HEK293 (cell line): Measurements from ENCODE around the gene RHOF.

ENCODE experiments used
- KLF10 ChIP-seq: fragments of 450-650 bp; IDR thresholded peaks from 2 replicates; pipeline ENCODE4 v1.5.1; 2018; ENCODE audit warnings: missing biosample characterization, mild to moderate bottlenecking, missing genetic modification characterization
- MEIS1 ChIP-seq: sonication (generic); formaldehyde crosslinking; IDR thresholded peaks from 2 replicates; pipeline ENCODE4 v1.8.1; 2022; ENCODE audit warnings: missing genetic modification reagents, mild to moderate bottlenecking, borderline replicate concordance
- OVOL3 ChIP-seq: fragments of 450-650 bp; formaldehyde crosslinking; IDR thresholded peaks from 2 replicates; pipeline ENCODE4 v1.5.1; 2016; ENCODE audit warnings: missing biosample characterization, missing genetic modification characterization
- PATZ1 ChIP-seq: fragments of 450-650 bp; formaldehyde crosslinking; IDR thresholded peaks from 2 replicates; pipeline ENCODE4 v1.5.1; 2016; ENCODE audit warnings: missing biosample characterization, missing genetic modification characterization
- RBAK ChIP-seq: fragments of 450-650 bp; formaldehyde crosslinking; IDR thresholded peaks from 2 replicates; pipeline ENCODE4 v1.5.1; 2016; ENCODE audit warnings: missing biosample characterization, missing genetic modification characterization
- SP7 ChIP-seq: fragments of 450-650 bp; formaldehyde crosslinking; IDR thresholded peaks from 2 replicates; pipeline ENCODE4 v1.5.1; 2016; ENCODE audit warnings: missing biosample characterization, missing genetic modification characterization
- YY1 ChIP-seq: fragments of 450-650 bp; formaldehyde crosslinking; IDR thresholded peaks from 2 replicates; pipeline ENCODE4 v1.5.1; 2018; ENCODE audit warnings: missing biosample characterization, missing genetic modification characterization
- ZNF133 ChIP-seq: fragments of 450-650 bp; formaldehyde crosslinking; IDR thresholded peaks from 2 replicates; pipeline ENCODE4 v1.5.1; 2016; ENCODE audit warnings: missing biosample characterization, missing genetic modification characterization
- ZNF169 ChIP-seq: fragments of 450-650 bp; formaldehyde crosslinking; IDR thresholded peaks from 2 replicates; pipeline ENCODE4 v1.5.1; 2016; ENCODE audit warnings: missing biosample characterization, missing genetic modification characterization
- ZNF202 ChIP-seq: fragments of 450-650 bp; formaldehyde crosslinking; IDR thresholded peaks from 2 replicates; pipeline ENCODE4 v1.5.1; 2016; ENCODE audit warnings: missing biosample characterization, missing genetic modification characterization, borderline replicate concordance
- ZNF214 ChIP-seq: fragments of 450-650 bp; formaldehyde crosslinking; IDR thresholded peaks from 2 replicates; pipeline ENCODE4 v1.5.1; 2017; ENCODE audit warnings: missing biosample characterization, mild to moderate bottlenecking, missing genetic modification characterization, borderline replicate concordance
- ZNF280C ChIP-seq: fragments of 450-650 bp; formaldehyde crosslinking; IDR thresholded peaks from 2 replicates; pipeline ENCODE4 v1.5.1; 2016; ENCODE audit warnings: missing biosample characterization, missing genetic modification characterization
- ZNF292 ChIP-seq: fragments of 450-650 bp; formaldehyde crosslinking; IDR thresholded peaks from 2 replicates; pipeline ENCODE4 v1.5.1; 2016; ENCODE audit warnings: low read depth, missing biosample characterization, missing genetic modification characterization, borderline replicate concordance
- ZNF394 ChIP-seq: fragments of 450-650 bp; formaldehyde crosslinking; IDR thresholded peaks from 2 replicates; pipeline ENCODE4 v1.5.1; 2016; ENCODE audit warnings: missing biosample characterization, missing genetic modification characterization, mild to moderate bottlenecking, moderate library complexity, borderline replicate concordance
- ZNF530 ChIP-seq: fragments of 450-650 bp; formaldehyde crosslinking; IDR thresholded peaks from 2 replicates; pipeline ENCODE4 v1.5.1; 2016; ENCODE audit warnings: low read depth, missing biosample characterization, missing genetic modification characterization
- ZNF580 ChIP-seq: fragments of 450-650 bp; formaldehyde crosslinking; IDR thresholded peaks from 2 replicates; pipeline ENCODE4 v1.5.1; 2016; ENCODE audit warnings: missing biosample characterization, missing genetic modification characterization
- ZNF596 ChIP-seq: fragments of 450-650 bp; IDR thresholded peaks from 2 replicates; pipeline ENCODE4 v1.5.0; 2018; ENCODE audit warnings: missing biosample characterization, mild to moderate bottlenecking, missing genetic modification characterization, moderate library complexity
- ZNF600 ChIP-seq: fragments of 450-650 bp; formaldehyde crosslinking; IDR thresholded peaks from 2 replicates; pipeline ENCODE4 v1.5.1; 2016; ENCODE audit warnings: missing biosample characterization, missing genetic modification characterization
- ZNF624 ChIP-seq: fragments of 450-650 bp; formaldehyde crosslinking; IDR thresholded peaks from 2 replicates; pipeline ENCODE4 v1.5.1; 2017; ENCODE audit warnings: missing biosample characterization, missing genetic modification characterization
- ZNF626 ChIP-seq: fragments of 450-650 bp; sonication (Bioruptor Pico); formaldehyde crosslinking; IDR thresholded peaks from 2 replicates; pipeline ENCODE4 v1.5.1; 2018; ENCODE audit warnings: missing biosample characterization, missing genetic modification characterization, inconsistent platforms
- ZNF664 ChIP-seq: fragments of 450-650 bp; formaldehyde crosslinking; IDR thresholded peaks from 2 replicates; pipeline ENCODE4 v1.5.1; 2016; ENCODE audit warnings: missing biosample characterization, missing genetic modification characterization
- ZNF707 ChIP-seq: fragments of 450-650 bp; formaldehyde crosslinking; IDR thresholded peaks from 2 replicates; pipeline ENCODE4 v1.5.1; 2016; ENCODE audit warnings: missing biosample characterization, missing genetic modification characterization
- TF ChIP-seq, protein P1 (sequence below): fragments of 450-650 bp; formaldehyde crosslinking; IDR thresholded peaks from 2 replicates; pipeline ENCODE4 v1.5.1; 2016; ENCODE audit warnings: missing biosample characterization, missing genetic modification characterization
- TF ChIP-seq, protein P2 (sequence below): fragments of 450-650 bp; formaldehyde crosslinking; IDR thresholded peaks from 2 replicates; pipeline ENCODE4 v1.5.1; 2016; ENCODE audit warnings: missing biosample characterization, missing genetic modification characterization
- TF ChIP-seq, protein P3 (sequence below): fragments of 450-650 bp; formaldehyde crosslinking; IDR thresholded peaks from 2 replicates; pipeline ENCODE4 v1.5.0; 2017; ENCODE audit warnings: missing biosample characterization, missing genetic modification characterization, borderline replicate concordance
- TF ChIP-seq, protein P4 (sequence below): fragments of 450-650 bp; formaldehyde crosslinking; optimal IDR thresholded peaks from 2 replicates; pipeline ENCODE3; 2016; ENCODE audit warnings: missing biosample characterization, mild to moderate bottlenecking, missing genetic modification characterization

The RHOF gene

GRCh38 chr12:121805171-121806008 lies 11.9 kb upstream of the RHOF start (continued):
- TF ChIP-seq, protein P1, sequence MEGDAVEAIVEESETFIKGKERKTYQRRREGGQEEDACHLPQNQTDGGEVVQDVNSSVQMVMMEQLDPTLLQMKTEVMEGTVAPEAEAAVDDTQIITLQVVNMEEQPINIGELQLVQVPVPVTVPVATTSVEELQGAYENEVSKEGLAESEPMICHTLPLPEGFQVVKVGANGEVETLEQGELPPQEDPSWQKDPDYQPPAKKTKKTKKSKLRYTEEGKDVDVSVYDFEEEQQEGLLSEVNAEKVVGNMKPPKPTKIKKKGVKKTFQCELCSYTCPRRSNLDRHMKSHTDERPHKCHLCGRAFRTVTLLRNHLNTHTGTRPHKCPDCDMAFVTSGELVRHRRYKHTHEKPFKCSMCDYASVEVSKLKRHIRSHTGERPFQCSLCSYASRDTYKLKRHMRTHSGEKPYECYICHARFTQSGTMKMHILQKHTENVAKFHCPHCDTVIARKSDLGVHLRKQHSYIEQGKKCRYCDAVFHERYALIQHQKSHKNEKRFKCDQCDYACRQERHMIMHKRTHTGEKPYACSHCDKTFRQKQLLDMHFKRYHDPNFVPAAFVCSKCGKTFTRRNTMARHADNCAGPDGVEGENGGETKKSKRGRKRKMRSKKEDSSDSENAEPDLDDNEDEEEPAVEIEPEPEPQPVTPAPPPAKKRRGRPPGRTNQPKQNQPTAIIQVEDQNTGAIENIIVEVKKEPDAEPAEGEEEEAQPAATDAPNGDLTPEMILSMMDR = no peak
- TF ChIP-seq ZNF580 (tag by site-specific recombination) = no peak
- no peak for TF ChIP-seq ZNF169 (tag by site-specific recombination)
- no peak for TF ChIP-seq ZNF596
- peak; percentile 69 for TF ChIP-seq ZNF600 (tag by site-specific recombination)
- TF ChIP-seq, protein P2, sequence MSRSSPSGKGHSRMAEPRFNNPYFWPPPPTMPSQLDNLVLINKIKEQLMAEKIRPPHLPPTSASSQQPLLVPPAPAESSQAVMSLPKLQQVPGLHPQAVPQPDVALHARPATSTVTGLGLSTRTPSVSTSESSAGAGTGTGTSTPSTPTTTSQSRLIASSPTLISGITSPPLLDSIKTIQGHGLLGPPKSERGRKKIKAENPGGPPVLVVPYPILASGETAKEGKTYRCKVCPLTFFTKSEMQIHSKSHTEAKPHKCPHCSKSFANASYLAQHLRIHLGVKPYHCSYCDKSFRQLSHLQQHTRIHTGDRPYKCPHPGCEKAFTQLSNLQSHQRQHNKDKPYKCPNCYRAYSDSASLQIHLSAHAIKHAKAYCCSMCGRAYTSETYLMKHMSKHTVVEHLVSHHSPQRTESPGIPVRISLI (tag by site-specific recombination) = peak; percentile 97
- no peak for TF ChIP-seq ZNF280C (tag by site-specific recombination)
- TF ChIP-seq MEIS1 (CRISPR knock-in tag) = no peak
- peak; percentile 18; the same call in 1 of the 2 replicates for TF ChIP-seq PATZ1
- no peak for TF ChIP-seq ZNF133 (tag by site-specific recombination)
- TF ChIP-seq ZNF292 = no peak
- TF ChIP-seq, protein P3, sequence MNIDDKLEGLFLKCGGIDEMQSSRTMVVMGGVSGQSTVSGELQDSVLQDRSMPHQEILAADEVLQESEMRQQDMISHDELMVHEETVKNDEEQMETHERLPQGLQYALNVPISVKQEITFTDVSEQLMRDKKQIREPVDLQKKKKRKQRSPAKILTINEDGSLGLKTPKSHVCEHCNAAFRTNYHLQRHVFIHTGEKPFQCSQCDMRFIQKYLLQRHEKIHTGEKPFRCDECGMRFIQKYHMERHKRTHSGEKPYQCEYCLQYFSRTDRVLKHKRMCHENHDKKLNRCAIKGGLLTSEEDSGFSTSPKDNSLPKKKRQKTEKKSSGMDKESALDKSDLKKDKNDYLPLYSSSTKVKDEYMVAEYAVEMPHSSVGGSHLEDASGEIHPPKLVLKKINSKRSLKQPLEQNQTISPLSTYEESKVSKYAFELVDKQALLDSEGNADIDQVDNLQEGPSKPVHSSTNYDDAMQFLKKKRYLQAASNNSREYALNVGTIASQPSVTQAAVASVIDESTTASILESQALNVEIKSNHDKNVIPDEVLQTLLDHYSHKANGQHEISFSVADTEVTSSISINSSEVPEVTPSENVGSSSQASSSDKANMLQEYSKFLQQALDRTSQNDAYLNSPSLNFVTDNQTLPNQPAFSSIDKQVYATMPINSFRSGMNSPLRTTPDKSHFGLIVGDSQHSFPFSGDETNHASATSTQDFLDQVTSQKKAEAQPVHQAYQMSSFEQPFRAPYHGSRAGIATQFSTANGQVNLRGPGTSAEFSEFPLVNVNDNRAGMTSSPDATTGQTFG (tag by site-specific recombination) = no peak
- TF ChIP-seq ZNF202 (tag by site-specific recombination) = no peak
- TF ChIP-seq SP7 (tag by site-specific recombination) = peak; percentile 25; the same call in 1 of the 2 replicates
- peak; percentile 59; the same call in 1 of the 2 replicates for TF ChIP-seq KLF10 (tag by site-specific recombination)
- no peak for TF ChIP-seq ZNF707 (tag by site-specific recombination)
- TF ChIP-seq ZNF214 (tag by site-specific recombination) = no peak
- no peak for TF ChIP-seq ZNF626
- no peak for TF ChIP-seq ZNF664 (tag by site-specific recombination)
- TF ChIP-seq ZNF394 = peak; percentile 26; the same call in 1 of the 2 replicates
- no peak for TF ChIP-seq OVOL3
- TF ChIP-seq ZNF624 = no peak
- no peak for TF ChIP-seq YY1
- no peak for TF ChIP-seq ZNF530 (tag by site-specific recombination)
- TF ChIP-seq RBAK (tag by site-specific recombination) = no peak
- TF ChIP-seq, protein P4, sequence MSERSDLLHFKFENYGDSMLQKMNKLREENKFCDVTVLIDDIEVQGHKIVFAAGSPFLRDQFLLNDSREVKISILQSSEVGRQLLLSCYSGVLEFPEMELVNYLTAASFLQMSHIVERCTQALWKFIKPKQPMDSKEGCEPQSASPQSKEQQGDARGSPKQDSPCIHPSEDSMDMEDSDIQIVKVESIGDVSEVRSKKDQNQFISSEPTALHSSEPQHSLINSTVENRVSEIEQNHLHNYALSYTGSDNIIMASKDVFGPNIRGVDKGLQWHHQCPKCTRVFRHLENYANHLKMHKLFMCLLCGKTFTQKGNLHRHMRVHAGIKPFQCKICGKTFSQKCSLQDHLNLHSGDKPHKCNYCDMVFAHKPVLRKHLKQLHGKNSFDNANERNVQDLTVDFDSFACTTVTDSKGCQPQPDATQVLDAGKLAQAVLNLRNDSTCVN (tag by site-specific recombination) = no peak
